ENCODE measurements around the gene UVSSA.

DNA sequence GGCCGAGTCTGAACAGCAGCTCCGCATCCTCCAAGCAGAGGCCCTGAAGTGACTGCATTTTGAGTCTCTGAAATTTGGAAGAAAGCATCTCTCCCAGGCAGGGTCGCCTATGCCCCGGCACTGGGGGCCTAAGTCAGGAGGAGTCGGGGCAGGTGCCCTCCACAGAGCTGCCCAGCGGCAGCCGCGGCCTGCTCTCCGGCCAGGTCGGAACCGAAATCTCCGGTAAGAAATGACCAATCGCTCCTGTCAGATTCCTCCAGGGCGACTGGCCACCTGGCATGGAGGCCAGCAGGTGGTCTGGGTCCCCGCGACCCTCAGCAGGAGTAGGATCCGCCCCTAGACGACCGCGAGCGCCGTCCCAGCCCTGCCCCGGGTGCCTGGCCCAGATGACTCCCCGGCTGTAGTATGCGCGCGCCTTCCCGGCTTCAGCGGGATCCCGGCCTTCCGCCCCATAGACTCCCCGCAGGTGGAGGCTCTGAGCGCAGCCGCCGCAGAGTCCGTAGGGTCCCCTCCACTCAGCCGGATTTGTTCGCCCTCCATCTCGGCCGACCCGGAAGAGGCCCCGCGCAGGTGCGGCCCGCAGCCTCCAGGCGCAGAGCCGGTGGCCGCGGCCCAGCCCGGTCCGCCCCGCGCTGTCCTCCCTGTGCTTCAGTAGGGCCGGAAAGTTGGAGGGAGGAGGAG lies 57.7 kb downstream of the UVSSA start:
- TF ChIP-seq YY1 (IDR thresholded peaks at IDR 0.05; ENCODE audit: insufficient read depth, insufficient read length): no peak
- TF ChIP-seq ZNF274 (IDR thresholded peaks at IDR 0.05; ENCODE audit: low read depth, low read length): no peak

Data from NT2/D1 (cell line).